HCEC 1CT (cell line): ENCODE data around the gene KIFC3.
"Not testable (repeated sequence)": the region's sequence is repeated elsewhere in the genome, so short reads cannot be mapped to it uniquely, and the experiment has no call there.

Source experiments
- DNase-seq: peaks from one replicate; pipeline ENCODE4 v3.0.0-alpha.2; 2017

KIFC3 gene

DNA sequence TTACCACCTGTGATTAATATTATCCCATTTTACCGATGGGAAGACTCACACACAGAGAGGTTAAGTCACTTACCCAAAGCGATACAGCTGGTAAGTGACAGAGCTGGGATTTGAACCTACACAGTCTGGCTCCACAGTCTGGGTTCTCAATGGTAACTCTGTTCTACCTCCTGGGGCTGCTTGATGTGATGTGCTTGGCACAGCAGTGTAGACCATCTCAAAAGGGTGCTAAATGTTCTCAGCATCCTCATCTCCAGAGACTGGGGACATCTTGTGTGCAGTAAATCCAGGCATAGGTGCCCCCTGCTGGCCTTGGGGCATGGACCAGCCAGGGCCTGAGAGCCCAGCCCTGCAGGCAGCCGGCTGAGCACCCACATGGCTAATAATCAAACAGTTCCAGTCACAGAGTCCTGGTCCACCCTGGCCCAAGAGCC, 82.1 kb downstream of the KIFC3 start:
- peak; percentile 46 for DNase-seq

DNA sequence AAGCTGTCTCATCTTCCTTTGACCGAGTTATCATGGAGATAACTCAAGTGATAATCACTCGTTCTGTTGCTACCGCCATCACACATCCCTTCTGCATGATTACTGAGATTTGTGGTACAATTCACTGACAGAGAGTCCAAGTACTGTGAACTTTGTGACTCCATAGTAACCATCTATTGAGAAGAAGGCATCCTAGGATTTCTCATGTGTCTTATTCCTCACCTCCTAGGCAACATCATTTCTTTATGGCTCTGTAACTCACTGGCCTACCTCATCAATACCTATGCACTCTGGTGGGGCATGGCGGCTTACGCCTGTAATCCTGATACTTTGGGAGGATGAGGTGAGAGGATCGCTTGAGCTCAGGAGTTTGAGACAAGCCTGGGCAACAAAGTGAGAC, 88.2 kb downstream of the KIFC3 start:
- DNase-seq = no peak

DNA sequence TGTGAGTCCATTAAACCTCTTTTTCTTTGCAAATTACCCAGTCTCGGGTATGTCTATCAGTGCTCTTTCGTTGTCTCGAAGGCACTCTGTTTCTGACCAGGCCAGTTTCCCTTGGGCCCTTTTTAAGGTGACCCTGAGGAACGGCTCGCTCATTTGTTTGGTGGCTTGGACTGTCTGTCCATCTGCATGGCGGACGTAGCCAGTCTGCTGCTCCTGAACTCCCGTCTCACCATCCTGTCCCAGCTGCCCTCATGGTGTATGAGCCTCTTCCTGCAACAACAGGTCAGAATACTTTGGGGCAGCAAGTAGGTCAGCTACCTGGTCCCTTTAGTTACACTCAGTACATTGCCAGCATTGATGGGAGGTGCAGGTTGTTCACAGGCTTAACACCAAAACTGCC, 88.7 kb downstream of the KIFC3 start:
- no peak for DNase-seq

DNA sequence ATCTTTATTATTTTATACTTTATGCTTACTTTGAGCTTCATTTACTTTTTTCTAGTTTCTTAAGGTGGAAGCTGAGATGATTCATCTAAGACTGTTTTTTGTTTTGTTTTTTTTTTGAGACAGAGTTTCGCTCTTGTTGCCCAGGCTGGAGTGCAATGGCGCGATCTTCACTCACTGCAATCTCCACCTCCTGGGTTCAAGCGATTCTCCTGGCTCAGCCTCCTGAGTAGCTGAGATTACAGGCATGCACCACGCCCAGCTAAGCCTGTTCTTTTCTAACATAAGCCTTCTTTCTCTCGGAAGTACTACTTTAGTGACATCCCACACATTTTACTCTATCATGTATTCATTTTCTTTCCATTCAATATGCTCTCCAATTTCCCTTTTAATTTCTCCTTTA, 89.7 kb downstream of the KIFC3 start:
- not testable (repeated sequence) for DNase-seq

DNA sequence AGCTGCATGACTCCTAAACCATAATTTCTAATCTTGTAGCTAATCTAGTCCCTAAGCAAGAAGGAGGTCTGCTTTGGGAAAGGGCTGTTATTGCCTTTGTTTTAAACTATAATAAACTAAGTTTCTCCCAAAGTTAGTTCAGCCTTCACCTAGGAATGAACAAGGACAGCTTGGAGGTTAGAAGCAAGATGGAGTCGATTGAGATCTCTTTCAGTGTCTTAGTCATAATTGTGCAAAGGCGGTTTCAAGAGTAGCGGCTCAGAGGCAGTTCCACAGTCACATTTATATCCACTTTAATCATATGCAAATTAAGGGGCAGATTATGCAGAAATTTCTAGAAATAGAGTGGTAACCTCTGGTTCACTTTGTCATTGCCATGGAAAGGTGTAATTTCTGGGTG, 90.3 kb downstream of the KIFC3 start:
- no peak for DNase-seq

DNA sequence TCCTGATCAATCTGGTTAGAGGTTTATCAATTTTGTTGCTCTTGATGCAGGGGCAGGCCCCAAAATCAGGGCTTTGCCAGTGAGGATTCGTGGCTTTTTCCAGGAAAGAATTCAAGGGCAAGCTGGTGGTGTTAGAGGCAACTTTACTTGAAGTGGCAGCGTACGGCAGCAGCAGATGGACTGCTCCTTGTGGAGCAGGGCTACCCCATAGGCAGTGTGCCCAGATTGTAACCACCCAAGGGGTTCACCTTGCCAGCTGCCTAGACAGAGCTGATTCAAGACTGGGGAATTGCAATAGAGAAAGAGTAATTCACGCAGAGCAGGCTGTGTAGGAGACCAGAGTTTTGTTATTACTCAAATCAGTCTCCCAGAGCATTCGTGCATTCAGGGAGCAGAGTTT, 90.9 kb downstream of the KIFC3 start:
- DNase-seq = no peak

DNA sequence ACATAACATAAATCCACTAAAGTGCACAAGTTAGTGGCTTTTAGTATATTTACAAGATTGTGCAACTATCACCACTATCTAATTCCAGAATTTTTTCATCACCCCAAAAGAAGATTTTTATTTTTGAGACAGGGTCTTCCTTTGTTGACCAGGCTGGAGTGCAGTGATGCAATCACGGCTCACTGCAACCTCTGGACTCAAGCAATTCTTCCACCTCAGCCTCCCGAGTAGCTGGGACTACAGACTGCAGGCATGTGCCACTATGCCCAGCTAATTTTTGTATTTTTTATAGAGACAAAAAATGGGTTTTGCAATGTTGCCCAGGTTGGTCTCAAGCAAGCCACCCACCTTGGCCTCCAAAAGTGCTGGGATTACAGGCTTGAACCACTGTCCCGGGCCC, 92.6 kb downstream of the KIFC3 start:
- no peak for DNase-seq
